HL-60/S4 (cell line): ENCODE measurements around the gene CXCL12.

Experiments used
- in situ Hi-C: fragments of 300-500 bp; cut with MboI; formaldehyde crosslinking; loops from 2 replicates; pipeline ENCODE4 v1.14.3; 2022; ENCODE audit warnings: low sequenced_read_pairs

CXCL12 gene

DNA sequence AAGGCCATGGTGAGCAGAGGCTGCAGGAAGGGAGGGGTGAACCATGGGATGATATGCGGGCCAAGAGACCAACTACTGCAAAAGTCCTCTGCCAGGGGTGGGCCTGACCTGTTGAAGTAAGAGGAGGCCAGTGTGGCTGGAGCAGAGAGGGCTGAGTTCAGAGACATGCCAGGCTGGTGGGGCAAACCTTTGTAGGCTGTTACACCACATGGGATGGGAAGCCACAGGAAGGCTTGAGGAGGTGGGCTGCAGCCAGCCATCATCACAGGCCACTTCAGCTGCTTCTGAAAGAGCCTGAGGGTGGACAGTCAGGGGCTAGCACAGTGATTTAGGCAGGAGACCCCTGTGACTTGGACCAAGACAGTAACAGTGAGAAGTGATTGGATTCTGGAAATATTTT, 20.3 kb downstream of the CXCL12 start:
- in situ Hi-C loops: no loop called here

DNA sequence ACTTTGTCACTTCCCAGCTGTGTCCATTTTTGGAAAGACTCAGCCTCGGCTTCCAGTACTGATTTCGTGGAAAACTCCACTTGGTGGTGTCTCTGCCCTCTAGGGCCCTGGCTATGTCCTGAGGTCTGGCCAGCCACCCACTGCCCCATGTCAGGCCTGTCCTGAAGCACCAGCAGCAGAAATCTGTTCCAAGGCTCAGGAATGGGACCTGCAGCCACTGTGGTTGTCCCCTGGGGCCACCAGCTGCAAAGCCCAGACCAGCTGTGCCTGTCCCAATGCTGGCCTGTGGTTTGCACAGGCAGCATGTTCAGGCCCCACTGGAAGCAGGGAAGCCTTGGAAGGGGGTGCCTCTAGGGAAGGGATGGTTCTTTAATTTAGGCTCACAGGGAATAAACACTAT, 21.2 kb downstream of the CXCL12 start:
- in situ Hi-C loops: no loop called here

DNA sequence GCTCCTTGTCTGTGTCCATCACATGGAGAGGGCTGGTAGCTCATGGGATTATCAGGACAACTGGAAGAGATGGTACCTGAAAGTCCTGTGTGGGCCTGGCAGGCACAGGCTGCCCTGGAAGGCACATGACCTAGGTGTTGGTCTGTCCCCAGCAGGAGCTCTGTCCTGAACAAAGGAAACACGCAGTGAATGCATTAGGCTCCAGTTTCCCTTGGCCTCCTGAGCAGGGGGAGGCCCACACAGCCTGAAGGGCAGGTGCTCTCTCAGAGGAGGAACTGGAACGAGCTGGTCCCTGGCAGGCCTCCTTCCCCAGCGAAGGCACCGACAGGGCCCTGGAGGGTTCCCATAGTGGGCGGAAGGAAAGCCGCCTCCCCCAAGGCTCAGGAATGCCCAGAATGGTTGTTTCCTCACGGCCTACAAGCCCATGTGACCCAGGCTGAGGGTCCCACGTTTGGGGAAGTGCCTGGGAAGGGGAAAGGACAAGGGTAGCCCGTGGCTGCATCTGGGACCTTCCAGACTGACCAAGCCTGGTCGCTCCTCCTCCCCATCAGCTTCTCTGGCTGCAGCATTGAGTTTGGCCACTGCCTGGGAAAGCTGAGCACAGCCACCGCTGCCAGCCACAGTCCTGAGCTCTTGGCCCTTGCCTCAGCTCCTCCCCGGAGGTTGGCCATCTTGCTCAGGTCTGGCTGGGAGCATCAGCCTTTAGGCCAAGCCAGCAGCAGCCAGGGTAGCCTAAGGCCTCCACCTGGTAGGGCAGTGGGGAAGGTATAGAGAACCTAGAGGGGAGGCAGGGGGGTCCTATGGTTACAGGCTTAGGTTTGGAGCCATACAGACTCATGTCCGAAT, 21.8 kb downstream of the CXCL12 start:
- in situ Hi-C loops: no loop called here

DNA sequence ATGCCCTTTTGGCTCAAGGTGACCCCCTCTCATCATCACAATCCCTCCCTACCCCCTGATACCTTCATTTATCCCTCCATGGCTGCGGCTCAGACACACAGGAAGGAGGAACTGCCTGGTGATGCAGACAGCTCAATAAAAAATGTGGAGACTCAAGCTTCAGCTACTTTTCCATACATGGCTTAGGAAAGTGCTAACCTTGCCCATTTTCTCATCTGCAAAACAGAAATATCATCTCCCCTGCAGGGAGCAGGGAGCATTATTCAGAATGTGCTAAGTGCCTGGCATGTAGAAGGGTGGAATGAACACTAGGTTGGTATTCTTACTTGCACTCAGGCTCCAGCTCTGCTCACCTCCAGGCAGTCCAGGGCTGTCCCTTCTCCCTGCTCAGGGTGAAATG, 23.8 kb downstream of the CXCL12 start:
- in situ Hi-C loops: no loop called here

DNA sequence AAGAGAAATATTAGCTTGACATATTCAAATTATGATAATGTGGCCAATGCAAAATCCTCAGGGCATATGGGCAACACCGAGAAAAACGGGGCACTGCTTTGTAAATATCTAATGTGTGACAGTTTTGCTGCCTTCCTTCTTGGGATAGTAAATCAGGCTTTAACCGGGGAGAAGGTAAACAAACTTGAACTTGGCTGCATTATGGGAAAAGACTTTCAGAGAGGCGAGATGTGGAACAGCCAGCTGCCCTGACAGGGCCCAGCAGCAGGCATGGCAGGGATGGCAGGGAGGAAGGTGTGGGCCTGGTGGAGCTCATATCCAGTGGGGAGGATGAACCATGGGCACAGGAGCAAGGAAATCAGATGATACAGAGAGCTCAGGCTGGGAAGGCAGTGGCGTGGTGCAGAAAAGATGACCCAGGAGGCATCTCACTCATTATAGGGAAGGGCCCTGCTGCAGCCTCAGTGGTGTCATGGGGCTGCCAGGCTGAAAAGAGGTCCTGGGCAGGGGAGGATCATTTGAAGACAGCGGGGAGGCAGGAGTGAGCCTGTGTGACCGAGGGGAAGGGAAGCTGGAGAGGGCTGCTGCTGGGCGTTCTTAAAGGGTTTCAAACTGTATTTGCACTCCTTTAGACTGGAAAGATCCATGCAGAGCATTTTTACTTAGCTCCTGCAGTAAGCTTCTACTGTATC, 26.7 kb downstream of the CXCL12 start:
- in situ Hi-C loops: no loop called here

DNA sequence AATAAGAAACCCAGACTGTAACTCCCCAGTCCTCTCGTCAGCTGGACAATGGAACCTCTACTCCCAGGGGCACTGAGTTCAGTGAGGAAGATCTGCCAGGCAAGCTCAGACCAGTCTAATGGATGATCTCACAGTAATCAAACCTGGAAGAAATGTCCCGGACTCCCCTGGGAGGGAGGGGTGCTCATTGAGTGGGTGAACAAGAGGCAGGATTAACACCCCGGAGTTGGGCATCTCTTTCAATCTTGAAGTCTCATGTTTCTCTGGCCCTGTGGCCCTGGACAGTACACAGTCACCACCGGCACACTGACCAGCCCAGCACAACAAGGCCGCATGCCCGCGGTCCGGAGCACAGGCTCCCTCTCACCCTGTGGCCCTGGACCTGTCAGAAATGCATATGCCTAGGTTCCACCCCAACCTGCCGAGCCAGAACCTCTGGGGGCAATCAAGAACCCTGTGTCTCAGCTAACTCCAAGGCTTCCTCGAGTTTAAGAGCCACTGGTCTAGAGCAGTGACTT, 27.8 kb downstream of the CXCL12 start:
- in situ Hi-C loops: no loop called here

DNA sequence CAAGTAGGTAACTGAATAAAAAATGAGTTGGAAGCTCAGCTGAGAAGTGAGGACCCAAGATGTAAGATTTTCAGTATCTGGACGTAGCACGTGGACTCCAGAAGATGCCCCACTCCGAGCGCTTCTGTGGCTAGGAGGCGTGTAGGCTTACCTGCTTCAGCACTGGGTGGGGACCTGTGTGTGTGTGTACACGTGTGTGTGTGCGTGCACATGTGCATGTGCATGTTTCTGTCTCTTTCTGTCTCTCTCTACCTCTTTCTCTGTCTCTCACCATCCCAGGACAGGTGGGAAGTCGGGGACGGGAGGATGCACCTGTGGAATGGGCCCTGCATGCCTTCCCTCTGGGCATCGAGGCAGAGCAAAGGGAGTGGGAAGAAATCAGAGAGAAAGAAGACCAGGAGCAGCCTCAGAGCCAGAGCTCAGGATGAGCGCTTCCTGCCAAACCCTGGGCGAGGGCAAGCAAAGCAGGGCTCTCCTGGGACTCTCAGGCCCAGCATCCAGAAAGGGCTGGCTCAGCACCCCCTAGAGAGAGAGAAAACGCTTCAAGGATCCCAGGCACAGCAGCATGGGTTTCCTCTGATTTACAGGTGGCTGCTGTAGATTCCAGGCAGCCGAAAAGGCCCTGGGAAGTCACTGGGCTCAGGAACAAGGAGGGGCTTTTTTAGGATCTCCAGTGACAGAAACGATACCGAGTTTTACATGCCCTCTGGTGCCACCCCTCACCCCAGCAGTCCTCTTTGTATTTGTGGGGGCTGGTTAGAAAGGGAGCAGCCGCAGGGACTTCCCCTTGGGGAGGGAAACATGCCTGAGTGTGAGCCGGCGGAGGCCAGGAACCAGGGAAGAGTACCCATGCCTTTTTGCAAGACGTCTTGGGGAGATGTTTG, 28.5 kb downstream of the CXCL12 start:
- in situ Hi-C loops: no loop called here

DNA sequence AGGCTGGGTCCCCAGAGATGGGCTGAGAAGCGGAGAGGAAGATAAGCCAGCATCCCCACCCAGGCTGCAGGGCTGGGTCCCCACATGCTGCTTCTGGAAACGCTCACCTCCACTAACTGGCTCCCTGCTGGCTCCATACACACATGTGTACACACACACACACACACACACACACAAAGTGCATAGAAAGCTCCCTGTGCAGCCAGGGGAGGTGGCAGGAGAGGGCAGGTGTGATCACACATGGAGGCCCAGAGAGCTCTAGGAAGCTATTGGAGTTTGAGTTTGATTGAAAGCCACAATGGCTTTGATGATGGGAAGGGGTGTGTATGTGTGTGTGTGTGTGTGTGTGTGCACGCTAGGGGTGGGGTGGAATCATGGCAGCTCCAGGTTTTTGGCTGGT, 29.3 kb downstream of the CXCL12 start:
- in situ Hi-C loops: no loop called here

DNA sequence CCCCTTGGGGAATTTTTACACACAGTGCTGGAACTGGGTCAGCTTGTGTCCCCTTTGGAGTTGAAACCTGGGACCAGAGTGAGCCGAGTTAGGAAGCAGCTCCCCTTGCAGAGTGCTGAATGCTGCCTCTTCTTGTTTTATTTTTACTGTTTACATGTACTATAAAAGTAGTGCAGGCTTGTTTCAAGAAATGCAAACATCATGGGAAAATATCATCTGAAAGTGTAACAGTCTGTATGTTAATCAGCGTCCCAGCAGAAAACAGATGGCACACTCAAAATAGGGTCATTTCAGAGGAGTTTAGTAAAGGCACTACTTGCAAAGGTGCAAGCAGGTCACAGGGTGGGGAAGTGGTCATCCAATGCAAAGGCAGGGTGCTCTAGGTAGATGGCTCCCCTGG, 30.1 kb downstream of the CXCL12 start:
- in situ Hi-C loops: no loop called here

DNA sequence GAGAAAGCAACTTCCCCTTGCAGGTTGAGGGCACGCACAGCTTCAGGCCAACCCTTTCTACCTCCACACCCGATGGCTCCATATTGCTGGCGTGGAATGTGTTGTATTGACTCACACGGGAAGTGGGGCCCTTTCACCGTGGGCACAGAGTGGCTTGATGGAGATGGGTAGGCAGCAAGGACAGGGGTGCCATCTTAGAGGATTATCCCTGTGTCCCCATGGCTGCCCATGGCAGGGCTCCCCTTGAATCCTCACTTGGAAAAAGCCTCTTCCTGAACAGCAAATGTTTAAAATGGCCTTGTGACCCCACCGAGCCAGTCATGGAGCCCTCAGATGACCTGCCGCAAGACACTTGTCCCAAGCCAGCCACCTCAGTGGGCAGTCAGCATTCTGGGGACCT, 31.2 kb downstream of the CXCL12 start:
- in situ Hi-C loops: no loop called here

DNA sequence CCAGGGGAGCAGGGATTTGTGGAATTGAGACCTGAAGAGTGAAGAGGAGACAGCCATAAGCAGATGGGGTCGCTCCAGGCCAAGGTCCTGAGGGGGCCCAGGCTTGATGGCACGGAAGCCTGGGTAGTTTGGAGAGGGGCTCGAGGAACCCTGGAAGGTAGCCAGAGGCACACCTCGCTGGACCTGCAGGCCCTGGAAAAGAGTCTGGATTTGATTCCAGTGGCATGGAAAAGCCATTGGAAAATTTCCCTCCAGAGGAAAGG, 31.8 kb downstream of the CXCL12 start:
- in situ Hi-C loops: no loop called here

DNA sequence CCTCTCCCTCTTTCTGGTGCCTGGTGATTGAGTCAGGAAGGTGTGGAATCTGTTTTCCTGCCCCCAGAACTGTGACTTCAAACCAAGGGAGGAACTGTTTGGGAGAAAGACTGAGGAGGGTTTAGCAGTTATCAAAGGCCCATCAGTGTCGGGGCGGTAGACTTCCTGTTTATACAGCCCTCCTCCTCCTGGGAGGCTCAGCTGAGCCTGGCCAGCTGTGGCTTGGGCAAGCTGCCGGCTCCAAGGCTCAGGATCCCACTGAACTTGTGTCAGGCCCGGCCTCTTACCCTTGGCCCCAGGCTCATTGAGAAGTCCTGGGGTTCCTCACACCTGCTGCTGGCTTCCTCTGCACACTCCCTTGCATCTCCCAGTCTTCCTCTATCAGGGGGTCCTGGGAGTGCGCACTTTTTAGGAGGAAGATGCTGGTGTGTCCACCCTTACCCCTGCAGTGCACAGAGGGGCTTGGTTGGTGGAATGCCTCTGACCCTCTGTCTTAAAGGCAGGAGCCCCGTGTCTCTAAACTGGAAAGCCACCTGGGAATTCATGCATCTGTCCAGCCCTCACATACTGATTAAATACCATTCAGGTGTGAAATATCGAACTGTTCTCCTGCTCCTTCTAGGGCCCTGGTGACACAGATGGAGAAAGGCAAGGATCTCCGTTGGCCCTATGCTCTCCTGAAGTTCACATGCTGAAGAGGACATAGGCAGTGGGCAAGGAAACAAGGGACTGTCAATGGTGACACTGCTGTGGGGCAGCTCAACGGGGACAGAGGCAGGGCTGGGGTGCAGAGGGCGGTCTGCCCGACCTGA, 32.4 kb downstream of the CXCL12 start:
- in situ Hi-C loops: no loop called here

DNA sequence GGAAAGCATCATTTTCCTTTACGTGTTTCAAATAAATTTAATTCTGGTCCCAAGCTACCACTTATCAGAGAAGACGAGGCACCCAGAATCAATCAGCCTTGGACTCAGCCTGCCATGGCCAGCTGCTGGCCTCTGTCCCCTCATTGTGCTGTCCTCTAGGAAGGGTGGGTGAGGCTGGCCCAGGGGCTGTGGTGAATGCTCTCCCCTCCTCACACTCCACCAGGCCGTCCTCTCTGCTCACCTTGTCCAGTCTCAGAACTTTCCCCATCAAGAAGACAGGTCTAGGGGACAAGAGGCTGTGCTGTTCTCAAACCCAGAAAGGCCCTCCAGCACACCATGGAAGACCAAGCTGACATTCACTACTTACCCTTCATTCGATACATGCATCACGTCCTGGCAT, 36.4 kb downstream of the CXCL12 start:
- in situ Hi-C loops: no loop called here

DNA sequence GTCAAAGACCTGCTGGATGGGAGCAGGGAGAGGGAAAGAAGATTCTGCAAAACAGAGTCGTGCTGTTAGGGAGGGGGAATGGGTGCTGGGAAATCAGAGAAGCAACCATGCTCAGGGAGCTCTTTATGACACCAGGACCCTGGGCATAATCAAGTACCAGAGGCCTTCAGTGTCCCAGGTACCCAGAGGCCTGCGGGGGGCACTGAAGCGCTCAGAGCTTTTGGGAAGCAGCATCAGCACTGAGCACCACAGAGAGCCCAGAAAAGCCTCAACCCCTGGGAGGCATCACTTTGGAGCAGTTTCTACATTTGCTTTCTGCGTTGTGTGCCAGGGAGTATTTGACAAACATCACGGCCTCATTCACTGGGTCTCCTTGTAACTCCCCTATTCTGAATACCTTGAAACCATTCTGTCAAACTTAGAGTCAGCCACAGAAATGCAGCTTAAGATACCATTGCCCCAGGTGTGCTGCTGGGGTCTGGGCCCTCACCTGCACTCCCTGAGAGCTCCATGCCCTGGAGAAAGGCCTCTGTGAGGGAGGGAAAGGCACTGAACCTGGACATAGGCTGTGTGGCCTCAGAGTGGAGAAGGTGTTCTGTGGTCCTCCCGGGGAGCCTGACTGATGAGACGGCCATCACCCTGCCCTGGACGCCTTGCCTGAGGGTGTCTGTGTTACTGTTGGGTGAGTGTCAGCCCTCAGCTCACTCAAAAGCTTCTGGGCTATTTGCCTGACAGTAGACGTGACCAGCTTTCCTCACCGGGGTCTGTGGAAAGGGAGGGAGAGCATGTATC, 37.1 kb downstream of the CXCL12 start:
- in situ Hi-C loops: no loop called here

DNA sequence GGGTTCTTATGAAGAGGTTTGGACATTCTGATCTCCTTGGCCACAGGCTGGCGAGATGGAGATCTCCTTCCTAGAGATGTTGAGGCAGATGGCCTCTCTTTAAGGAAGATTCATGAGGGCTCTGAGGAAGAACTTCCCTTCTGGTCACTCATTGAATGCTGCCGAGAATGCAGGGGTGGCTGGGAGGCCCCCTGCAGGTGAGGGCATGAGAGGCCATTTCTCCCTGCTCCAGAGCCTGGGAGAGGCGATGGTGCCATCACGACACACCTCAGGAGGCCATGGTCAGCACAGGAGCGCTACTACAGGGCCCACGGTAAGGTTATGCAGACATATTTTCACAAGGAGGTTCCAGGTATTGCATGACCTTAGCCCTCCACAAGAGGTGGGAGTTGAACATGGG, 40.2 kb downstream of the CXCL12 start:
- in situ Hi-C loops: no loop called here

DNA sequence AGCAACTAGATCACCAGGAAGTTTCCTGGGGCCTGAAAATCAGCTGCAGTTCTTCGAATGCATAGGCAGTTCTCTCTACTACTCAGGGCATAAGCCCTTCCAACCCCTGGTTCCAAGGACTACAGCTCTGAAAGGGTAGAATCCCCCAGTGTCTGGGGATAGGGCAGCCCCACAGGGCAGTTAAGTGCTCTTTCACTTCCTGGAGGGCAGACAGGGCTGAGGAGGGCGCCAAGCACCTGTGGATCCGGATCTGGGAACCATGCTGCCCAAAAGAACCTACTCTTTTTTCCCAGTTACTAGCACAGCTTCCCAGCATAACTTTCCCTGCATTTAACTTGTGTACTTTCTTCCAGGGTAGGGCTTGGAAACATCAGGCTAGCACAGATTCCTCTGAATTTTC, 41.1 kb downstream of the CXCL12 start:
- in situ Hi-C loops: no loop called here

DNA sequence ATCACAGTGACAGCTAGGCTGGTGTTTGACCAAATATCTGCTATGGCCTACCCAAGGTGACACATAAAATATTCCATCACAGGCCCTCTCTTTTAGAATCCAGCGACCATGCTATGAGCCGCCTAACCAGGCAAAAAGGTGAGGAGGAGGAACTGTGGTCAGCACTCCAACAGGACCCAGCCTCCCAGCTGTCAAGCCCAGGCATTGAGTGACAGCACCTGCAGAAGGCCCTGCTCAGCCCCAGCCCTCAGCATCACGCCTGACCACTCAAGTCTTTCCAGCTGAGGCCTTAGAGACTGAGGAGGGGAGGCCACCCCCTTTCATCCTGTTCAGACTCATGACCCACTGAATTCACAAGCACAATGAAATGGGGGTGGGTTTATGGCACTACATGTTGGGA, 43.0 kb downstream of the CXCL12 start:
- in situ Hi-C loops: no loop called here

DNA sequence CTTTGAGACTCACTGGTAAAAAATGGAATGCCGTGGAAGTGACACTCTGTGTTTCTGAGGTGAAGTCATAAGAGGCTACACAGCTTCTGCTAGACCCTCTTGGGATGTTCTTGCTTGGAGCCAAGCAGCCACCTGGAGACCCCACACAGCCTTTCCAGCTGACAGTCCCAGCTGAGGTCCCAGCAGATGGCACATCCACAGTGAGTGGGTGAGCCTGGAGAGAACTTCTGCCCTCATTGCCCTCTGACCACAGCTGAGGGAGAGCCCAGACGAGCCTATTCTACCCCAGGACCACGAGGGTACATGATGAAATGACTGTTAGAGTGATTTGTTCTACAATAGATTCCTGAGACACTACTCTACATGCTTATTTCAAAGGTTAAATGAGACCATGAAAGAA, 44.3 kb downstream of the CXCL12 start:
- in situ Hi-C loops: no loop called here

DNA sequence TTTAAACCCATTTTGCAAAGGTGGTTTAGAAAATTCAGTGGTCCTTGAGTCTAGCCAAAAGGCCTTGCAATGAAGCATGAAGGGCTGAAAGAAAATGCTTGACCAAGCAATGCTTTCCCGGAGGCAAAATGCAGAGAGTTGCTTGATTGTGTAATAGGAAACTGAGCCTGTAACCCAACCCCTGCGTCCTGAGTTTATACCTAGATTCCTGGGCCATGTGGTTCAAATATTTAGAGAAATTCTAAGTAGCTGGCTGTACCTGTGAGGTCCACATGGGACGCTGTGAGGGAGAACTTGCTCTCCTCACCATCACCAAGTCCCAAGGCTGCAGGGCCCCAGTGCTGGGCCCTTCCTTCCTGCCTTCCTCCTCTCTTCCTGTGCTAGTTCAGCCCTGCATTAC, 45.7 kb downstream of the CXCL12 start:
- in situ Hi-C loops: no loop called here

DNA sequence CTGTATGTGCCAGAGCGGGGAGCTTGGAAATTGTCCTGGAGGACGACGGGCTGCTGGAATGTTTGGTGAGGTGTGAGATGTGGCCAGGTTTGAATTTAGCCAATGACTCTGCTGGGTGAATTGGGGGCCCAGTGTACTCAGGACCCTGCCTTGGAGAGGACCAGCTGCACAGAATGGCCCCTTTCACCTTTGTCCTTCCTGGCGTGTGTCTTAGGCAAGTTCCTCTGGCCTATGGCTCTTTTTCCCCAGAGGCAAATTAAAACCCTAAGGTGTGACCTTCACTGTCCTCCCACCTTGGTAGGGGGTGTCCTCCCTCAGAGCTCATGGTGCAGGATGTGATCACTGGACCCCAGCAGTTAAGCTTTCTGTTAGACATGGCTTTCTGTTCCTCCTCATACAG, 47.8 kb downstream of the CXCL12 start:
- in situ Hi-C loops: no loop called here
